ENCODE data around the gene MAF. TPM values are rescaled to one million over a fixed set of nuclear protein-coding genes. Genes with fewer than 3 reads are reported as not detected.

The MAF gene
- total RNA-seq, 1 donor from 2014 or later, result 27.2 TPM

- ATAC-seq, result no peak
These were observed 10.2 kb upstream of the MAF start for GRCh38 chr16:79610771-79611170.

DNA sequence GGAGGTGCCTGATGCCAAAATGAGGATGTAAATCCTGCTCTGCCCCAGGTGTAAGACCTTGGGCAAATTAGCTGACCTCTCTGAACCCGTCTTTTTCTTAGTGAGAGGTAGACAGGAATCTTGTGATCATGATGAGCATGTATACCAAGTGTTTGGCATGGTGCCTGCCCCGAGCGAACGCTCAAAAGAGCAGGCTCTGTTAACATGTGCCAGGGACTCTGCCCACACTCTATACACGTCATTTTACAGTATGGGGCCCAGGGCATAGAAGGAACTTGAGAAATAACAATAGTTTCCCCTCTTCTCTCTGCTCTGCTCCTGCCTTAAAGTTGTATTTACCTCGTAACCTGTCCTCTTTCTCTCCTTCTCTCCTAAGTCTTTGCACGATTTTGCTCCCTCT lies 9.3 kb upstream of the MAF start:
- no peak for ATAC-seq

DNA sequence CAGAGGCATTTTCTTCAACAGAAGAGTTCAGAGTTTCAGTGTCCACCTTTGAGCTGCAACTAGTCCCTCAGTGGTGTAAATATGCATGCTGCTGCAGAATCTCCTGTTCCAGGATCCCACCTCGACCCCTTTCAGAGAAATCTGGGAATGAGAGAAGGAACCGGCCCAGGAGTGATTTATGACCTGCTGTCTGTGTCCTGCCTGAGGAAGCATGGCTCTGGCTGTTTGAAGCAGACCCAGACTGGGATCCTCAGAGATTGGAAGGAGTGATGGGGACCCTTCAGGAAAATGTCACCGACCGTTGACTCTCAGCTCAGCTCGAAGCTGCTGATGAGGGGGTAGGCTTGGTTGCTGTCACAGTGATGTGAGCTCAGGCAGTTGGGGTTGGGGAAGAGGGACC lies 8.4 kb upstream of the MAF start:
- ATAC-seq, result no peak

- peak; percentile 75 for ATAC-seq
These were observed 7.0 kb upstream of the MAF start for GRCh38 chr16:79607587-79607986.

- ATAC-seq, result peak; percentile 50
These were observed 5.5 kb upstream of the MAF start for GRCh38 chr16:79605999-79606398.

DNA sequence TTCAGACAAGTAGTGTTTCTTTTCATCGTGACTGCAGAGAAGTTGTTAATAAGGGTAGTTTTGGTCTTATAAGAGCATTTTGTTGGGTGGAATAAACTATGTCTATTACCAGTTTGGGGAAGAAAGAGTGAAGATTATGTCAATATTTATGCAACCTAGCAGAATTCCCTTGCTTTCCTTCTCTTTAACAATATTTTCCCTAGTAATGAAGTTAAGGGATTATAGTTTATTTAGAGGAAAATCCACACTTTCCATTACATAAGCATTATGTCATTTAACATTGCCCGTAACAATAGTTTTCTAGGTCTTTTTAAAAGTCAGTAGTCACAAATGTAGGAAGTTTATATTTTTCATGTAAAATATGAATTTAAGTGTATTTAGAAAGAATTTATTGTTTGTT lies 2.5 kb upstream of the MAF start:
- ATAC-seq, result no peak

- peak; percentile 2 for ATAC-seq
These were observed 2.1 kb upstream of the MAF start for GRCh38 chr16:79602628-79603014.

DNA sequence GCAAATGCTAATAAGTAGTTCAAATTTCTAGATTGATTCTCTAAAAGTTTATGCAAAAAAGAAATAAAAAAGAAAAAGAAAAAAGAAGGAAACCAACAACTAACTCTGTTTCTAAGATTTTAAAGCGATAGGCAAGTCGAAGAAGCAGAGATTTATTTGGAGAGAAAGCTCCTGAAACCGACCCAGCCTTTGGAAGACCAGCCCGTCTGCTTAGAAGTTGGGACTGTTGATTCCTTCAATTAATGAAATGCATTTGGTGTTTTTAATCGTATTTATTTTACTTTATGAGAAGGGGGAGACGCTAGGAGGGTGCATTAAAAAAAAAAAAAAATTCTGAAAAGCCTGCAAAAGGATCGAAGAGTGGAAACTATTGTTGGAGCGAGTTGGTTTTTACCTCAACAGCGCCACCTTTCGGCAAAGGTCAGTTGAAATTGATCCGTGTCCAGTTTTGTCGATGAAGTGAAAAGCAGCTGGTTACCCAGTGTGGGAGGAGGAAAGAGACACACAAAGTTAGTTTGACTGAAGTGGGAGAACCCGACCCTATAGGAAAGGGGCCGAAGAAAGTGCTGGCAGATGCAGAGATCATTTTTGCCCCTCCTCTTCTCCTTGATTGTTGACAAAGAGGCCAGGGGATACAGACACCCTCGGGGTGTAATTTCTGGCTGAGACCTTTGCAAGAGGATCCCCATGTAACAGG lies 1.5 kb upstream of the MAF start:
- no peak for ATAC-seq

GRCh38 chr16:79601092-79601930 lies 774 bp upstream of the MAF start:
- ATAC-seq, result peak; percentile 34

GRCh38 chr16:79599837-79600637 lies 500 bp downstream of the MAF start:
- peak; percentile 44 for ATAC-seq

DNA sequence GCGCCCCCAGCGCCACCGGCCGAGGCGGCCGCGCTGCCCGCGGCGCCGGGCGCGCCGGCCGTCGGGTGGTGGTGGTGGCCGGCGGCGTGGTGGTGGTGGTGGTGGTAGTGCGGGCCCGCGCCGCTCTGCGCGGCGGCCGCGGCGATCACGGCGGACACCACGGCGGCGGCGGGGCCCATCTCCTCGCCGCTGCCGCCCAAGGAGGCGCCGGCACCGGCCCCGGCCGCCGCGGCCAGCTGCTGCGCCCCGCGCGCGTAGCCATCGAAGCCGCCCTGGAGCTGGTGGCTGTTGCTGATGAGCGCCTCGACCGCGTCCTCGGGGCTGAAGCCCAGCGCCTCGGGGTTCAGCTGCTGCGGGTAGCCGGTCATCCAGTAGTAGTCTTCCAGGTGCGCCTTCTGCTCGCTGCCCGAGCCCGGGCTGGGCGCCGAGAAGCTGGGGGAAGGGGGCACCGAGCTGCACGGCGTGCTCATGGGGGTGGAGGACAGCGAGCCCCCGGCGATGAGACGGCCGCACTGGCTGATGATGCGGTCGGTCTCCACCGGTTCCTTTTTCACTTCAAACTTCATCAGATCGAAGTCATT lies 1.2 kb downstream of the MAF start:
- no peak for ATAC-seq

DNA sequence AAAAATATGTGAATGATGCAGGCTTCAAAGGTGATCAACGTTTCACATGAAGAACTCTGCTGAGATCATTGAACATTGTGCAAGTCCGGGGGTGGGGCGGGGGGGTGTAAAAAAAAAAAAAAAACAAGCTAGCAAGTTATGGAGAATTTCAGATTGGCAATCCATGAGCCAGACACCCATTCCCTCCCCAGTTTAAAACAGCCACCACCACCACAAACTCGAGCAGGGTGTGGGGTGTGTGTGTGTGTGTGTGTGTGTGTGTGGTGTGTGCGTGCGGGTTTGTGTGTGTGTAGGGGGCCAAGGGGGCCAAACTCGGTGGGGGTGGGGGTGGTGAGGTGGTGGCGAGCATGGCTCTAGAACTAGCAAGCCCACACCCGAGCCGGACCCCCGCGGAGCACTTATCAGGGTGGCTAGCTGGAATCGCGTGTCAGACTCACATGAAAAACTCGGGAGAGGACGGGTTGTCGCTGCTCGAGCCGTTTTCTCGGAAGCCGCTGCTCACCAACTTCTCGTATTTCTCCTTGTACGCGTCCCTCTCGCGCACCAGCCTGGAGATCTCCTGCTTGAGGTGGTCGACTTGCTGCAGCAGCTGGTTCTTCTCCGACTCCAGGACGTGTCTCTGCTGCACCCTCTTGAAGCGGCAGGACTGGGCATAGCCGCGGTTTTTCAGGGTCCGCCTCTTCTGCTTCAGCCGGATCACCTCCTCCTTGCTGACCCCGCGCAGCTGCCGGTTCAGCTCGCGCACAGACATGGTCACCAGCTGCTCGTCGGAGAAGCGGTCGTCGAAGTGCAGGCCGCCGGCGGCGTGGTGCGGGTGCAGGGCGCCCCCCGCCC lies 2.0 kb downstream of the MAF start:
- no peak for ATAC-seq

DNA sequence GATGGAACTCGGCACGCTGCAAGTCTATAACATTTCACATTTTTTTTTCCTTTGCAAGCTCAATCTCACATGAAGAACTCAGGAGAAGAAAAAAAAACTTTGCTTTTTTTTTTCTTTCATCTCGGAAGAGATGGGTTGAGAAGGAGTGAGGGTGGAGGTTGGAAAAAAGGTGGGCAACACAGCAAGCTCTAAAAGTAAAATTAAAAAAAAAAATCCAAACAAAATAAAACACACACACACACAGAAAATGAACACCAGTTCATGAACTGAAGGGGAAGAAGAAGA lies 2.5 kb downstream of the MAF start:
- ATAC-seq, result no peak

DNA sequence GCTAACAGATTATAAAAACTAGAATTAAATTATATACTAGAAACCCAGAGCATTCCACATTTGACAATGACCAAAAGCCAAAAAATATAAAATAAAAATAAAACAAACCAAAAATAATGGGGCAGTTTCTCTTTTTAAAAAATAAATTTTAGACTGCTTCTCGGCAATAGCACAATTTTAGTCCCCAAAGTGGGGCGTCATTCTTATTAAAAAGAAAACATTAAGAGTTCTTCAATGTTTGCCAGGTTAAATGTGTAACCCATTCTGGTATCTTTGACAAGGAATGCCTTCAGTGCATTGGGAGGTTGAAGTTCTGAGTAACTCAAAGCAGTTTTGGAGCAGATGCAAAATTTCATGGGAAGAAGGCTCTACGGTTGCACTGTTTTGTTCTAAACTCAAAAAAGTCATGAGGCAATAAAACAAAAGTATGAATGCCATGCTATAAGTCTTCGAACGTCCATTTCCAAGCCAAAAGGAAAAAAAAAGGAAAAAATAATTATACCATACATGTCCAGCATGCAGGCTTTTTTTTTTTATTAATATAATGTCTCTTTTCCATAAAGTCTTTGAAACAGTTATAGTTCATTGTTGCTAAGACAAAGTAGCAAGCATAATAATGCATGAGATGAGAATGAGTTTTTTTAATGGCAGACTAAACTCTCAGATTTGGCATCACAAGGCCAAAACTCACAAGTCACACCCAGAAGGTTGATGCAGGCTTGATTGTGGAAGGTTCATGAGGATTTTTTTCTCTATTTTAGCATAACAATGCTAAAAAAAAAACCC lies 3.1 kb downstream of the MAF start:
- ATAC-seq, result no peak

DNA sequence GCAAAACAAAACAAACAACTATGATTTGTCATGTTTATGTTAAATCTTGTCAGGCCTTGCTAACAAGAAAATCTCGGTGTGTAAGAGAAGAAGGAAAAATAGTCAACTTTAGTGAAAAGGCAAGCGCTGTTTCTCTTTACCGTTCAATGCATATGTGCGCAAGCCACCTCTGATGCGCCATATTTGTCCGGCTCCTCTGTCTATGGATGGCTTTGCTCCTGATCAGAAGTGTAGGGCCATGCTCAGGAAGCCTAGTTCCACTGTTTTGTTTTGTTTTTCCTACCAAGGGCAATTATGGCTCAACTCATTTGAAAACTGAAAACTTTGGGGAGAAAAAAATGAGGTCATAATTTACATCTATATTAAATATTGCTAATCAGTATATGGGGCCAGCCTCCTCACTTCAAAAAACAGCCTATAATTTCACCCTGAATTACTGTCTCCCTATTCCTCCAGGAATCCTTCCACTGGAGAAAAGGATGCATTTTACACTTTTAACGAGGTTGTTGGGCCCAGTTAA lies 4.5 kb downstream of the MAF start:
- no peak for ATAC-seq

DNA sequence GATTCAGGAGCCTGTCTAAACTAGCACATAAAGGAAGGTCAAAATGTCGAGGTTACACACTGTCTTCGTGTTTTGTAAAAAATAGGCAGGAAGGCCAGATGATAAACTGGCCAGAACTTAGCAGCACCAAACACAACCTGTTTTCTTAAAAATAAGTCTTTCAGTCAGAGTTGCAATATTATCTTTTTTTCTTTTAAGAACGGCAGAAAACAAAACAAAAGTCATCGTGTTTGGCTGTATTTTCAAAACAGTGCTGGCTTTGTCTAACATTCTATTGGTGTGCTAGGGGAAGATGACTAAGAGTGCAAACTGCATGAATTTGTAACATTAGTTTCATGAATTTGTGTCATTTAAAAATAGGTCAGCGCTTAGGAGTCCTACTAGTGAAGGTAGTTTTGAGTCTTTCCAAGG lies 5.3 kb downstream of the MAF start:
- no peak for ATAC-seq

DNA sequence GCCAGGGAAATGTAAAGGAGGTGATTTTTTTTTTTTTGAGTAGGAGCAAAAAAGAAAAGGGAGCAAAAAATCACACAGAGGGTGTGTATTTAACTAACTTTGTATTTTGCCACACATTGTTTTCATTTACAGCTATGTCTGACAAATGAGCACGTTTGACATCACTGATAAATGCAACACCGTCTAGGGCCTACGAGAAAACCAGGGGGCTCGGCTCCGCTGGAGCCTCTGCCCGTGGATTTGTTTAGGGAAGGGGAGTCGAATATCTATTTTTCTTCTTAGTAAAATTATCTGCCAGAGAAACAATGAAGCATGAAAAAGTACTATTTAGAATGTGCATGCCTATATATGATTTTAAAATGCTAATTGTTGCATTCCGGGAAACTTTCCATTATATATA lies 6.8 kb downstream of the MAF start:
- ATAC-seq, result no peak

DNA sequence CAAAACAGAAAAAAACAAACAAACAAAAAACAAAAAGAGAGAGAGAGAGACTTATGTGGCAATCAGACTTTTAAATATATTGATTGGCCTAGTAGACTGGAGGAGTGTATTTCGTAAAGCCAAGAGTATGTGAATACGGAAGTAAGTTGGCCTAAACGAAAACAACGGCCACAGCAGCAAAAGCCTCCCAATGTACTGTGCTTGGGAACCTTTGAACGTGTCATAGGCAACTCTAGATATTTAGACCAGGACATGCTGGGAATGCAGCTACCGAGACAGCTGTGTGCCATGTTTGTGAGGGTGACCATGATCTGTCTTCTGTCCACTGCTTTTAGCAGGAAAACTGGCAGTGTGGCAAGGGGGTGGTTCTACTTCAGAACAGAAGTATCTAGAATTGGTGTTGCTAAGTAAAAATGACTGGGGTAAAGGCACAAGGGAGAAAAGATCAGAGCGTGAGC lies 7.4 kb downstream of the MAF start:
- no peak for ATAC-seq

- ATAC-seq, result no peak
These were observed 8.4 kb downstream of the MAF start for GRCh38 chr16:79592186-79592585.

DNA sequence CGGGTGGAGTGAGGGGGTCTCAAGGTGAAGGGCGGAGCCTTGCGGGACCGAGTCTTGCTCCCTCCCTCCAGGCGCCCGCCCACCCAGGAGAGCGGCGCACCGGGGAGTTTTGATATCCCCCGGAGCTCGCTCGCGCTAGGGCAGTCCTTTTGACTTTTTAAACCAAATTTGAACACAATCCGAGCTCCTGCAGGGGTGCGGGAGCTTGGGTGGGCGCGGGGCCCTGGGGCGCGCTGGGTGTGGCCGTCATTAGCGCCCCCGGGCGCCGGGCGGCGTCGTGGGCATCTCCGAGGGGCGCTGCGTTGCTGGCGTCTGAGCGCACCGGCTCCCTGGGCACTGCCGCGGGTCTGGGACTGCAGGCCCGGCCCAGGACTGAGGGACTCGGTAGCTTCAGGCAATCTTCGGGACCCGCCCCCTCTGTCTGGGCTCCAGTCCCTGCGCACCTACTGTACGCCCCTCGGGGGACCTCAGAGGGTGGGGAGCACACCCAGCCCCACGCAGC lies 10.9 kb downstream of the MAF start:
- peak; percentile 47 for ATAC-seq

DNA sequence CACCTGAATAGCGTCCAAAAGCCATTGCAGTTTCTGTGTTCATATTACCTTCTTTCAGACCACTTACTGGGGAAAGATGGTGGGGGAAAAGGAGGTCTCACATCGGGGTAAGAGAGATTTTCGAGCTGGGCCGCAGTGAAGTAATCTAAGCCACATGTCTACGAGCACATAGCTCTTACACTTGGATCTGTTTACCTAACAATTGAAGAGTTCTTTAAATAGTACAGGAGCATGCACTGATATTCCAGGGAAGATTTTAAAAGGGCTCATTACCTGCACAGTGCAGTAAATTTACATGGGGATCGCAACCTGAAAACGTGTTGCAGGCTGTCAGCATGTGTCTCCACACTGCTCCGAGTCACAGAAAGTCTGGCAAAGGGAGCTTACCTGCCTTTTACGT lies 12.6 kb downstream of the MAF start:
- no peak for ATAC-seq

Measured in esophagus mucosa (tissue), 1 donor.